ENCODE data around the gene MYO16.

DNA sequence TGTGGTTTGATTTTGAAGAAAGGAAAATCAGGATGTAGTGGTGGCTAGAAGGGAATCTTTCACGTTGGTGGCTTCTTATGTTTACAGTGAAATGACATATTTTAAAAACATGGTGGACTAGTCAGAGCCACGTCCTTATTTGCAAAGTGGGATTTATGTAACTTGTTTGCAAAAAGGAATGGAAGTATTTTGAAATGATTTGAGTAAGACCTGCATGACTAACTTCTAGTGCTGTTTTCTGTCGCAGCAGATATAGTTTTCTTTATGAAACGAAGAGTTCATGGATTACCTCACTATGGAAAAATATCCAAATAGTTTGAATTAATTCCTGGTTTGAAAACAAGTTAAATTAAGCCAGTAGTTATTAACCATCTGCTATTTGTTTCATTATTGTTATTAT lies 476.5 kb downstream of the MYO16 start:
- no peak for TF ChIP-seq POLR2A (IDR thresholded peaks at IDR 0.05)
- no peak for TF ChIP-seq POLR2AphosphoS5 (IDR thresholded peaks at IDR 0.05)

Measured in breast epithelium (tissue), 3 donors.